ENCODE results near the gene PLET1.
A peak's percentile ranks its signal among the peaks of the same experiment; 100 is the strongest.

Gene PLET1

DNA sequence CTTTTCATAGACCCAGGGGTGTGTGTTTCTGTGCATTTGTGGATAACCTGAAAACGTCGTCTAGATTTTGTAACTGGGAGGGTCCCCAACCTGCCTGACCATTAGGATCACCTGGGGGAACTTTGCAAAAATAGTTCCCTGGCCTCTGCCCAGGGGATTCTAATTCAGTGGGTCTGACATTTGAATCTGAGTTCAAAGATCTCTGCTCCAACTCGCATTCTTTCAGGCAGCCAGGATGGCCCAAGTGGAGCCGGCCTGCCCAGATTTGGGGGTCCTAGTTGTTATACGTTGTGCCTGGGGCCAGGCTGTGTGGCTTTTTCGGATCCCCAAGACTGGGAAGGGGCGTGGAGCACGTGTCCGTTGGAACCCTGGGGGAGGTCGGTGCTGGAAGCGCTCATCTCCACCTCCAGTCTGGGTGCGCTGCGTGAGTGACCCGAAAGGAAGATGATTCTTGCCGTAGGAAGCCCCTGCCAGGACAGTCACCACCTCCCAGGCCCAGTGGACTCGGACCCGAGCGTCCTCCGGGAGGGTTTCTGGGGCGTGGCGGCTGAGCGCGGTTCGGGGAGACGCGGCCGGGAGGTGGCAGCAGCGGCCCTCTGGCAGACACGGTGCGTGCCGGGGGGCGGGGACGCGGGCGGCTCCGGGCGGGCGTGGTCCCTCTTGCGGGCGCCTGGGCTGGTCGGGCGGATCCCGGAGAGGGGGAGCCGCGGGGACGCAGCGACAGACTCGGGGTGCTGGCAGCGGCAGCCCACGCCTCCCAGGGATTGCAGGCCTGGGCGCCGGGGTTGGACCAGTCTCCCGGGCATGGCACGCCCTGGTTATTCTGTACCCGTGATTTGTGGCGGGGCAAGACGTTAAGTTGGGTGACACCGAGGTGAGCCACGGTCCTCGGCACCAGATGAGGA, 29.2 kb upstream of the PLET1 start:
- in situ Hi-C loops (cut with HindIII; ENCODE audit: low pct_ligation_motif_present, low pct_unique_long_range_greater_than_20kb, low sequenced_read_pairs), result no loop called here
- peak; percentile 65 for DNase-seq

DNA sequence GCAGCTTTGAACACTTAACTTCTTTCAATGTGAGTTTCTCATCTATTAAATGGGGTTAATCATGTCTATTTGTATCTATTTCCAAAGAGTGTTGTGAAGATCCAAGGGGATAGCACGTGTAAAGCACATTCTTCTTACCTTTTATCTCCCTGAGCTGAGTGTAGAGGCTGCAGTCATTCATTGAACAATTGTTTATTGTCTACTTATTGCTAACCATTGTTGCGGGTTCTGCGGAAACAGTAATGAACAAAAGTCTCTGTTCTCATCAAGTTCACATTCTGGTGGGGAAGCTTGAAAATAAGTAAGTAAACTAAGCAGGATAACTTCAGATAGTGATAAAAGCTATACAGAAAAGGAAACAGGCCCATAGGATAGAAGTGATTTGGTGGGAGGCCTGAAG, 27.4 kb upstream of the PLET1 start:
- DNase-seq, result no peak
- in situ Hi-C loops (cut with HindIII; ENCODE audit: low pct_ligation_motif_present, low pct_unique_long_range_greater_than_20kb, low sequenced_read_pairs), result no loop called here

DNA sequence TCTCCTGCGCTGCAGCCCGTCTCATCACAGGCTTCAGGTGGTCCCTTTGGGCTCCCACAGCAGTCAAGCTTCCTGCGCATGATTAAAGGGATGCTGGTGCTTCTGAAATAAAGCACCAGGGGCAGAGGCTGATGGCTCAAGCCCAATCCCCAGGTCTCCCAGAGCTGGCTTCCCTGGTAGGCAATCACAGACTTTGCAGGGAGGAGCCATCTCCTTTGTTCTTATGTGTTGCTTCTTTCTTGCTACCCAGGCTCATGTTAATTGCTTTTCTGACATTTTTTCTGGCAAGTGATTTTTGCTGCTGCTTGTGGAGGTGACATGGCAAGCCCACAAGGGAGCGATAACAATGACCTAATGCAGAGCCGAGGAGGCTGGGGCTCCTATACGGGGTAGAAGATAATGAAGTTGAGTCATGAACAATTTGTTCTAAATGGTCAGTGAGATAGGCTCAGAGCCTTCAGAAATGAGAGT, 25.2 kb upstream of the PLET1 start:
- DNase-seq, result no peak
- in situ Hi-C loops (cut with HindIII; ENCODE audit: low pct_ligation_motif_present, low pct_unique_long_range_greater_than_20kb, low sequenced_read_pairs), result no loop called here

DNA sequence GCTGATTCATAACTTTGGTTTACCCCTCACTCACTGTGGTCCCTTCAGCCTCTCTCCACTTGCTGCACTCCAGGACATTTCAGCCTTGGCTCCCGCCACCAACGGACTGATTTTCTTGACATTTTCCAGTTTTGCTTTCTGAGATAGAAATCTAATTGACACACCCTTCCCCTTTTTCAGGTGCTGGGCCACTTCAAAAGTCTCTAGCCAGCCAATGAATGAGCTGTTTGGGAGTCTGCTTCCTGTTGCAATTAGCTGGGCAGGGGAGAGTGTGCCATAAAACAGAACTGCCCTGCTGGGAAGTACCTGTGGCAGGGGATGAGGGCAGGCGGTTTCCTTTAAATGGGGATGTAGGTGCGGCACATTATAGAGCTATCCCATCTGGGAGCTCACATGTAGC, 21.1 kb upstream of the PLET1 start:
- in situ Hi-C loops (cut with HindIII; ENCODE audit: low pct_ligation_motif_present, low pct_unique_long_range_greater_than_20kb, low sequenced_read_pairs), result no loop called here
- DNase-seq, result no peak

DNA sequence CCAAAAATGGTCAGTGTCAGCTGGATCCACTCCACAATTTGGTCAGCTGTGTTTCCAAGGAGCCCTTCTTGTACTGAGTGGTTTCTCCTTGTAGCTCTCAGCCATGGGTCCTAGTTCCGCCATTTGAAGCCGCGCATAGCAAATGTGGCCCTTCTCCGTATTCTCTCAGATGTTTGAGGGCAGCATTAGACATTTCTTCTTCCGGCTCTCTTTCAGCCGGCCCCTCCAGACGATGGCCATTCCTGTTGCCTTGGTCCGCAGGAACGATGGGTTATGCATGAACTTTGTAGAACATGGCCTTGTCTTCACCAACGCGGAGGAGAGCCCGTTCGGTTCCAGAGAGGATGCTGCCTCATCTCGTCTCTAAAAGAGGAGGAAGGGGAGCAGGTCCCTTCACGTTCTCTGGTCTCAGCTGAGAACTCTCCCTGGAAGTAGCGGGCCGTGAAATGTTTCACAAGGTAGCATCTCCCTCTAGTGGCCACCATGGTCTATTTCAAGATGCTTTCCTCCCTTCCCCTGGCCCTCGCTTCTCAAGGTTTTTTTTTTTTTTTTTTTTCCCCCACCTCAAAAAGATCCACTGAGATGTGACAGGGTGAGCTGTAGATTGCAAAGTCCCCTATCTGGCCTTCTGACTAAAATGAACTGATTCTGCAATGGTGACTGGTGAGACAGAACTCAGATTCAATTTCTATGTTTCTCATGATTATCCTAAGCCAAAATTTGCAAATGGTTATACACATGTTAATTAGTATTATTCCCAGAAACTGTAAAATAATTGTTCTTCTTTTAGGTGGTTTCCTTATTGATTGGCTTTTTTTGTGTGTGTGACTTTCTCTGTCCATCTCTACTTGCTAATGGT, 19.8 kb upstream of the PLET1 start:
- in situ Hi-C loops (cut with HindIII; ENCODE audit: low pct_ligation_motif_present, low pct_unique_long_range_greater_than_20kb, low sequenced_read_pairs), result no loop called here
- peak; percentile 77 for DNase-seq

DNA sequence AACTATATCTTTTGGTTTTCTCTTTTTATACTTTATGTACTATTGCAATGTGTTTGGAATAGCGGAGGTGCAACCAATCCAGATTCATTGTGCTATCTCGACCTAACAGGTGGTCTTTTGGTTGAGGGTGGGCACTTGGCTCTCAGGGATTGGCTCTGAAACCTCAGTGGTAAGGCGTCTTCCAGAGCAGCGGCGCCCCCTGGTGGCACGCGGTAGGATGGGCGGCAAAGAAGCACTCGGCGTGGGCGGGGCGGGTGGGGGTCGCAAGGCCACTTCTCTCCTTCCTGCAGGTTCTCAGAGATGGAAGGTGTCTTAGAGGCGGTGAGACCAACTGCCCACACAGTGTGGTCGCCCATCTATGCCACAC, 19.2 kb upstream of the PLET1 start:
- in situ Hi-C loops (cut with HindIII; ENCODE audit: low pct_ligation_motif_present, low pct_unique_long_range_greater_than_20kb, low sequenced_read_pairs), result no loop called here
- peak; percentile 53 for DNase-seq

DNA sequence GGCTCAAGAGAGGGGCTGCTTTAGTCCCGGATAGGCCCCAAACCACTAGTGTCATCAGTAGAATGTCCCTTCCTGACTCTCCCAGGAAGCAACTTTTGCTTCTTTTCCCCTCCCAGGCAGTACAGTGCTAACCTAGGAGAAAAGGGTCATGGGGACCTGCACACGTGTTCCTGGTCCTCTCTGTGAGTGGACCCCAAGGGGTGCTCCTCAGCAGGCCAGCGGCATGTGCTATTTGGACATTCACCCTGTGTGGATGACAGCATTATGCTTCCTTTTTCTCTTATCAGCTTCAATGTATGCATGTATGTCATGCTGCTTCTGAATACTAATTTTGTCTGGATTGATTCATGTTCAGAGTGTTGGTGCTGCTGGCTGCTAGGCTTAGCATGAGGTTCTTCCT, 18.1 kb upstream of the PLET1 start:
- no peak for DNase-seq

DNA sequence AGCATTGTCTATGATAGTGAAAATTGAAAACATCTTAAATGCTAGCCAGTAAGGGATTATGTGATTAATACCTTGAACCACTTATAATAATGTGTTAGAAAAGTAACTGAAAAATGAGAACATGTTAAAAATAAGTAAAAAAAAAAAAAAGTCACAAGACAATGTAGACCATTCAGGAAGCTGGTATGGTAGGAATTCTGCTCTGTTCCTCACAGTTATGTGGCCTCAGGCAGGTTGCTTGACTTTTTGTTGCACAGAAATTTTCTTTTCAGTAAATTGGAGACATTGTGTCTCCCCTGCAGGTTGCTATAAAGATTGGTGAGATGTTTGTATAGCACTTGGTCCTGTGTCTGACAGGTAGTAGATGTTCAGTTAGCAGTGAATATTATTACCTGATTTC, 17.3 kb upstream of the PLET1 start:
- in situ Hi-C loops (cut with HindIII; ENCODE audit: low pct_ligation_motif_present, low pct_unique_long_range_greater_than_20kb, low sequenced_read_pairs), result no loop called here
- no peak for DNase-seq

More for the DNA sequence above, 18.1 kb upstream of the PLET1 start:
- in situ Hi-C loops (cut with HindIII; ENCODE audit: low pct_ligation_motif_present, low pct_unique_long_range_greater_than_20kb, low sequenced_read_pairs), result no loop called here

DNA sequence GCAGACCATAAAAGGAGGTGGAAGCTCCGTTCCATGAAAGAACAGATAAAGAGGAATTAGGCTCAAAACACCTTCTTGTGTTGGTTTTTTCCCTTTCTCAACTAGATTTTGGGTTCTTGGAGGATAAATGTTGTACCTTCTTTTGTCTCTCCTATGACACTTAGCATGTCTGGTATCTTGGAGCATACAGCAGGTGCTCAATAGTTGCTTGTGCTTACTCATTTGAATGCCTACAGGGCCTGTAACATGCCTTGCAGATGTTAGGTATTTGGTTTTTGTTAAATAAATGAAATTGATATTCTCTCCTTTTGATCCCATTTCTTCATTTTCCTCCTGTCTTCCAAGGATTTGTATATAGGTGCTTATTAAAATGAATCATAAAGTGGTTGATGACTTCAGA, 16.4 kb upstream of the PLET1 start:
- DNase-seq, result no peak
- in situ Hi-C loops (cut with HindIII; ENCODE audit: low pct_ligation_motif_present, low pct_unique_long_range_greater_than_20kb, low sequenced_read_pairs), result no loop called here

DNA sequence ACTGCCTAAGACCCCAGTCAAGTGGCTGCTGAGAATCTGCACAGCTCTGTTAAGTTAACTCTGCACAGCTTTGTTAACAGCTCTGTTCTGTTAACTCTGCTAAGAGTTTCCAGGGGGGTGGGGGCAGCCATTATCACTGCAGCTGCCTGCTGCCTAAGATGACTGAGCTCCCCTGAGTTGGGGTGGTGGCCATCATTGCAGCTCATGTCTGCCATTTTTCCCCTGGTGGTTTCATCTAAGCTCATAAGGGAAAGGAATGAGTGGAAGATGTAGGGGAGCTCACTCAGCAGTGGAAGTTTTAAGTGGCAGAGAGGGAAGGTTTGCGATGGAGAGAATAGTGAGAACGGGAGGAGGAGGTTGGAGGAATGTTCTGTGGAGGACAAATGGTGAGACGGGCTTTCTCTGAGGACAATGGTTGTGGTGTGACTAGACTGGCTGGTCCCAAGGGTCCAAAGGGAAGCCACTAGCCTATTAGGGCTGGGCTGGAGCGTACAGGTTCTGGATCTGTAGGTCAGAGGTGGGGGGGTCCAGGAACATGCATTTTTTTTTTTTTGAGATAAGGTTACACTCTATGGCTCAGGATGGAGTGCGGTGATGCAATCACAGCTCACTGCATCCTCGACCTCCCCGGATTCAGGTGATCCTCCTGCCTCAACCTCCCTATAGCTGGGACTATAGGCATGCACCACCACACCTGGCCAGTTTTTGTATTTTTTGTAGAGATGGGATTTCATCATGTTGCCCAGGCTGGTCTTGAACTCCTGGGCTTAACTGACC, 13.5 kb upstream of the PLET1 start:
- DNase-seq, result no peak
- in situ Hi-C loops (cut with HindIII; ENCODE audit: low pct_ligation_motif_present, low pct_unique_long_range_greater_than_20kb, low sequenced_read_pairs), result no loop called here

DNA sequence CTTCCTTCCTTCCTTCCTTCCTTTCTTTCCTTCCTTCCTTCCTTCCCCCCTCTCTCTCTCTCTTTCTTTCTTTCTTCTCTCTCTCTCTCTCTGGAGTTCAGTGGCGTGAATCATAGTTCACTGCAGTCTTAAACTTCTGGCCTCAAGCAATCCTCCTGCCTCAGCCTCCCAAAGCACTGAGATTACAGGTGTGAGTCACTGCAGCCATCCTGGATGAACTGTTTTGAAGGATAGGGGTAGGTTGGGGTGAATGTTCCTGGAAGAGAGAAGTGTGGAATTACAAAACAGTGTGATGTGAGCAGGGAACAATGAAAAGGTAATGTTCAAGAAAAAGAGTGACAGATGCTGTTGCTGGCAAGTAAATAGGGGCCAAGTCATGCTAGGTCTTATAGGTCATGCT, 12.4 kb upstream of the PLET1 start:
- in situ Hi-C loops (cut with HindIII; ENCODE audit: low pct_ligation_motif_present, low pct_unique_long_range_greater_than_20kb, low sequenced_read_pairs), result no loop called here
- DNase-seq, result no peak

DNA sequence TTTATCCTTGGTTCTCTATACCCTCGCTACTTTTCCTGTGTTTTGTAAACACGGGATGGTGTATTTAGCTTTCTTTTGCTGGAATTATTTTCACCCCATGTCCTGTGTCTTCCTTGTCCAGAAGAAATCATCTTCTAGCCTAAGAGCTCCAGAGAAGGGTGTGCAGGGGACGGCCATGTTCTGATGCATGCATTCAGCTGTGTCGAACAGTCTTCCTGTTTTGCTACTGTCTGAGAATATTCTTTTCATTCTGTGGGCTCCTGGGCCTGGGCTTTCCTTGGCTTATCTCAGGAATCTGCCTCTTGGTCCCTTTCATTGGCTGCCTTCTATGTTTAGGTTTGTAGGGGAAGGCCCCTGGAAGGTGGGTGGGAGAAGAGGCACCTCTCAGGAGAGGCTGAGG, 10.6 kb upstream of the PLET1 start:
- in situ Hi-C loops (cut with HindIII; ENCODE audit: low pct_ligation_motif_present, low pct_unique_long_range_greater_than_20kb, low sequenced_read_pairs), result no loop called here
- no peak for DNase-seq

DNA sequence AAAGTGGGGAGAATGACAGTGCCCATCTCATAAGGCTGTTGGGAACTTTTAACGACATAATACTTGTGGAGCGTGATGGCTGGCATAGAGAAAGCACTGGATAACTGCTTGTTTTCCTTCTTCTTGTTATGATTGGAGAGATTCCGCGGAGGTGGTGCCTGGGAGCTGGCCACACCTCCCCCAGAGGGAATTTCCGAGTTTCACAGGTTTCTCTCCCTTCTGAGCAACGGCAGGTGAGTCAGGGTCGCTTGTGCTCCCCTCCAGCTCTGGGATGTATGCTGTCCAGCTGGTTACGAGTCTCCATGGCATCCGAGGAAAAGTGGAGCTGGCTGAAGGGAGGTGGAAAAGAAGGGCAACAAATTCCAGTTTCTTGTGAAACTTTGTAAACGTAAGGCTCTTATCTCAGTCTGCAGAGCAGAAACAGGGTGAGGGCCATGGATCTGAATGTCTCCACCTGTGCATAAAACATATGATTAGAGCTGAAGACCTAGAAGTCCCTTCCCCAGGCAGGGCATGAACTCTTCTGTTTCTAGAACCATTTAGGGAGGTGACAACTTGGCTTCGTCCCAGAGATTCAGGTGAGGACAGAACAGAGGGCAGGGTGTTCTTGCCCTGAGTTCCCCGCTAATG, 10.0 kb upstream of the PLET1 start:
- in situ Hi-C loops (cut with HindIII; ENCODE audit: low pct_ligation_motif_present, low pct_unique_long_range_greater_than_20kb, low sequenced_read_pairs), result no loop called here
- DNase-seq, result peak; percentile 61

DNA sequence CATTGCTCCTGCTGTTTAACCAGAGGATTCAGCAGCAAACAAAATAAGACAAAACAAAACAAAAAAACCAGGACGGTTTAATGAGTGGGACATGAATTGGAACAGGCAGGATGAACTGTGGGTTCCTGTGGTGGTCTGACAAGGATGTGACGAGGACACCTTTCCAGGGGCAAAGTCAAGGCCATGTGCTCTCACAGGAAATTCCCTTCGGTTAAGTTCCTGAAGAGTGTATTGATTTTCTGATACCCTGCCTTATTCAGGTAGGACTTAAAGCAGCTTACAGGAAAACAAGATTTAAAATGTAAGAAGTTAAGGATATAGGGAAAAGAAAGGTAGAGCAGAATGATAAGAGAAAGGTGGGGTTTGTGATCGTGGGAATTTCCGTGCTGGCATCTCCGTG, 8.5 kb upstream of the PLET1 start:
- DNase-seq, result no peak
- in situ Hi-C loops (cut with HindIII; ENCODE audit: low pct_ligation_motif_present, low pct_unique_long_range_greater_than_20kb, low sequenced_read_pairs), result no loop called here

DNA sequence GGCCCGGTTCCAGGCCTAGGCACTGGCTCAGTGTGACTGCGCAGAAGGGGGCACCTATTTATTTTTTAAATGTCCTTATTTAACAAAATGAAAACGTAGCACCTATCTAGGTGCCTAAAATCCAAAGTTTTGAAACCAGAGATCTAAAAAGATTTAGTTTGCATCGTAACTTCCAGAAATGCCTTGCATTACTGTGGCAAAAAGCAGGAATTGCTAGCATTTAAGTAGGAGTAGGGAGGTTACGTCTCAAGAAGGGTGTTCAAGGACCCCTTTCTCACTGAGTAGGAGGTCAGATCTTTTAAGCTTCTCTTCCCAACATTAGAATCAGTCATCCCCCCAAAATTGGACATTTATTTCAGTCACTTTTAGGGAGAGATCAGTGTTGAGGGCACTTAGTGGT, 7.7 kb upstream of the PLET1 start:
- DNase-seq, result no peak
- in situ Hi-C loops (cut with HindIII; ENCODE audit: low pct_ligation_motif_present, low pct_unique_long_range_greater_than_20kb, low sequenced_read_pairs), result no loop called here

DNA sequence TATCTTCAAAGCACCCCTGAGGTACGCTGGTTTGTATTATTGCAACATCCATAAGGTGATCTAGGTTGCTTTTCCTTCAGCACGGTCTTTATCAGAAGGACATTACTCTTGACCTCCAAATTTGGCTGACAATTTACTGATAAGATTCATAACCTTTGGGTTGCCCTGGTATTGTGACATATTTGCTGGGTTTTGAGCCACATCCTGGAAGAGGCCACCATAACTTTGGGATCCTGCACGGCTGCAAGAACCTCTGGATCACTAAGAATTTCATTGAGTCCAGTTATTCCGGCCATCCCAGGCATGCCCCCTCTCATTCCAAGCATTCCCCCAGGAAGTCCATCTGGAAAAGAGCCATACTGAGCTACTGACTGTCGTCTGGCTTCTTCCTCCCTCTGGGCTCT, 6.5 kb upstream of the PLET1 start:
- no peak for DNase-seq
- in situ Hi-C loops (cut with HindIII; ENCODE audit: low pct_ligation_motif_present, low pct_unique_long_range_greater_than_20kb, low sequenced_read_pairs), result no loop called here

DNA sequence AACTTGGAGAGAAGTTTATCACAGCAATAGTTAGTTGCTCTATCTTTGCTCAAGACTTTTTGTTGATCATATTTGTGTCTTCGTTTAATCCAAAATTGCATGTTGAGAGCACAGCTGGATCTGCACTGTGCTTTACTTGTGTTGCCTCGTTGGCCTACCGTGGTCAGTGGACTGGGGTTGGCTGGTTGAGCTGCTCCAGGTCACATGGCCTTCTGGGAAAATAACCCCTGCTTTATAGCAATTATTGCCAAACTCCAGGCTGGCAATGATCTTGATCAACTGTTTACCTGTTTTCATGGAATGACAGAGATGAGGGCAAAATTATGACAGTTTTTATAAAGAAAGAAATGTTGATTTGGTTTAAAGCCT, 5.7 kb upstream of the PLET1 start:
- in situ Hi-C loops (cut with HindIII; ENCODE audit: low pct_ligation_motif_present, low pct_unique_long_range_greater_than_20kb, low sequenced_read_pairs), result no loop called here
- DNase-seq, result no peak

DNA sequence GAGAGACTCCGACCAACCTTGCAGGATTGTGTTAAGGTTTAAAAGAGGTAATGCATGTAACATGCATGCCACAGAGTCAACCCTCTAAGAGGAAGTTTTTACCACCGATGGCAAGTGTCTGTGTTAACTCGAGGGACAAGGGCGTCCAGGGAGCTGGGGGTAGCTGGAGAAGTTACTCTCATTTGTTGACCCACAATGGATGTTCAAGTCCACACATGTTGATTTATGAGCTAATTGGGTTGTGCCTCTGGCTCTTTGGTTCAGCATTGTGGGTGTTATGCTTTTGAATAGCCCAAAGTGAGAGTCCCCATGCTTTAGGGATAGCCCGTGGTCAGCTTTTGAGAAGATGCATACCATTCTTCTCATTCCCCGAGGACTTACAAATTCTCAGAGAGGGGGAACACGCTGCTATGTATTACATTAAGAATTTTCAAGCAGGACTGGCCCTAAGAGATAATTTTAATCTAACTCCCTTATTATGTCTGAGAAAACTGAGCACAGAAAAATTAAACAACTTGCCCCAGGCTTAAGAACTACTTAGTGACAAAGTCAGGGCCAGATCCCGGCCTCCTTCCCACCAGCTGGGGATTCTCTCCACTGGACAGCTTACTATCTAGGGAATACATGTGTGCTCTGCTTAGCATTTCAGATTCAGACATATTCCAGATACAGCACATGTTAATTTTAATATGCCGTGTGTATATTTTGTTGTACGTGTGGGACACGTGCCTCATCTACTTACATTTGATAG, 5.2 kb upstream of the PLET1 start:
- in situ Hi-C loops (cut with HindIII; ENCODE audit: low pct_ligation_motif_present, low pct_unique_long_range_greater_than_20kb, low sequenced_read_pairs), result no loop called here
- no peak for DNase-seq

Measured in ACHN (cell line).